Measurements from ENCODE around the gene PRRT1B.

DNA sequence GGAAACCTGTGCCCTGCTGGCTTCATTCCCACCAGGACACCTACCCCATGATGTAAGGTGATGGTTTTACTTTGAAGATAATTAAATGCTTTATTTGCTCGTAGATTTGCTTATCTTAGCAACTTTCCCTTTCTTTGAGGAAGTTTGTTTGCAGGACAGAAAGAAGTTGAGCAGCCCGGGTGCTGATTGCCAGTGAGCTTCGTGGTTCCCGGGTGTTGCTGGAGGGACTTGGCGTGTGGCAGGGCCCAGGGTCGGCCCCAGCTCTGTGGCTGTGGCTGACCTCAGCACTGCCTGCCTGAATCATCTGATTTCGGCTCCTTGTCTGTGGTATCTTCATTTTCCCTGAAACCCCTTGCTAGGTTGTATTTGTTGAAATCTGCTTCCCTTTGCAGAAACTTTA is 33.9 kb upstream of the PRRT1B start:
- no peak for TF ChIP-seq POLR2AphosphoS5 (IDR thresholded peaks at IDR 0.05; ENCODE audit: low read depth)
- TF ChIP-seq, protein P1, sequence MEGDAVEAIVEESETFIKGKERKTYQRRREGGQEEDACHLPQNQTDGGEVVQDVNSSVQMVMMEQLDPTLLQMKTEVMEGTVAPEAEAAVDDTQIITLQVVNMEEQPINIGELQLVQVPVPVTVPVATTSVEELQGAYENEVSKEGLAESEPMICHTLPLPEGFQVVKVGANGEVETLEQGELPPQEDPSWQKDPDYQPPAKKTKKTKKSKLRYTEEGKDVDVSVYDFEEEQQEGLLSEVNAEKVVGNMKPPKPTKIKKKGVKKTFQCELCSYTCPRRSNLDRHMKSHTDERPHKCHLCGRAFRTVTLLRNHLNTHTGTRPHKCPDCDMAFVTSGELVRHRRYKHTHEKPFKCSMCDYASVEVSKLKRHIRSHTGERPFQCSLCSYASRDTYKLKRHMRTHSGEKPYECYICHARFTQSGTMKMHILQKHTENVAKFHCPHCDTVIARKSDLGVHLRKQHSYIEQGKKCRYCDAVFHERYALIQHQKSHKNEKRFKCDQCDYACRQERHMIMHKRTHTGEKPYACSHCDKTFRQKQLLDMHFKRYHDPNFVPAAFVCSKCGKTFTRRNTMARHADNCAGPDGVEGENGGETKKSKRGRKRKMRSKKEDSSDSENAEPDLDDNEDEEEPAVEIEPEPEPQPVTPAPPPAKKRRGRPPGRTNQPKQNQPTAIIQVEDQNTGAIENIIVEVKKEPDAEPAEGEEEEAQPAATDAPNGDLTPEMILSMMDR (conservative IDR thresholded peaks at IDR 0.05; ENCODE audit: low read depth in 2 of 2), result no peak
- TF ChIP-seq, protein P2, sequence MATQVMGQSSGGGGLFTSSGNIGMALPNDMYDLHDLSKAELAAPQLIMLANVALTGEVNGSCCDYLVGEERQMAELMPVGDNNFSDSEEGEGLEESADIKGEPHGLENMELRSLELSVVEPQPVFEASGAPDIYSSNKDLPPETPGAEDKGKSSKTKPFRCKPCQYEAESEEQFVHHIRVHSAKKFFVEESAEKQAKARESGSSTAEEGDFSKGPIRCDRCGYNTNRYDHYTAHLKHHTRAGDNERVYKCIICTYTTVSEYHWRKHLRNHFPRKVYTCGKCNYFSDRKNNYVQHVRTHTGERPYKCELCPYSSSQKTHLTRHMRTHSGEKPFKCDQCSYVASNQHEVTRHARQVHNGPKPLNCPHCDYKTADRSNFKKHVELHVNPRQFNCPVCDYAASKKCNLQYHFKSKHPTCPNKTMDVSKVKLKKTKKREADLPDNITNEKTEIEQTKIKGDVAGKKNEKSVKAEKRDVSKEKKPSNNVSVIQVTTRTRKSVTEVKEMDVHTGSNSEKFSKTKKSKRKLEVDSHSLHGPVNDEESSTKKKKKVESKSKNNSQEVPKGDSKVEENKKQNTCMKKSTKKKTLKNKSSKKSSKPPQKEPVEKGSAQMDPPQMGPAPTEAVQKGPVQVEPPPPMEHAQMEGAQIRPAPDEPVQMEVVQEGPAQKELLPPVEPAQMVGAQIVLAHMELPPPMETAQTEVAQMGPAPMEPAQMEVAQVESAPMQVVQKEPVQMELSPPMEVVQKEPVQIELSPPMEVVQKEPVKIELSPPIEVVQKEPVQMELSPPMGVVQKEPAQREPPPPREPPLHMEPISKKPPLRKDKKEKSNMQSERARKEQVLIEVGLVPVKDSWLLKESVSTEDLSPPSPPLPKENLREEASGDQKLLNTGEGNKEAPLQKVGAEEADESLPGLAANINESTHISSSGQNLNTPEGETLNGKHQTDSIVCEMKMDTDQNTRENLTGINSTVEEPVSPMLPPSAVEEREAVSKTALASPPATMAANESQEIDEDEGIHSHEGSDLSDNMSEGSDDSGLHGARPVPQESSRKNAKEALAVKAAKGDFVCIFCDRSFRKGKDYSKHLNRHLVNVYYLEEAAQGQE (IDR thresholded peaks at IDR 0.05; ENCODE audit: unreplicated experiment), result no peak
- TF ChIP-seq ZNF114 (CRISPR knock-in tag; IDR thresholded peaks at IDR 0.05), result no peak
- no peak for TF ChIP-seq EZH2phosphoT487 (IDR thresholded peaks at IDR 0.05; ENCODE audit: unreplicated experiment)

Measured in GM23338 (cell line).